ENCODE data around the gene MAP2K1.
"Not testable (repeated sequence)": the region's sequence is repeated elsewhere in the genome, so short reads cannot be mapped to it uniquely, and the experiment has no call there.

MAP2K1 gene

DNA sequence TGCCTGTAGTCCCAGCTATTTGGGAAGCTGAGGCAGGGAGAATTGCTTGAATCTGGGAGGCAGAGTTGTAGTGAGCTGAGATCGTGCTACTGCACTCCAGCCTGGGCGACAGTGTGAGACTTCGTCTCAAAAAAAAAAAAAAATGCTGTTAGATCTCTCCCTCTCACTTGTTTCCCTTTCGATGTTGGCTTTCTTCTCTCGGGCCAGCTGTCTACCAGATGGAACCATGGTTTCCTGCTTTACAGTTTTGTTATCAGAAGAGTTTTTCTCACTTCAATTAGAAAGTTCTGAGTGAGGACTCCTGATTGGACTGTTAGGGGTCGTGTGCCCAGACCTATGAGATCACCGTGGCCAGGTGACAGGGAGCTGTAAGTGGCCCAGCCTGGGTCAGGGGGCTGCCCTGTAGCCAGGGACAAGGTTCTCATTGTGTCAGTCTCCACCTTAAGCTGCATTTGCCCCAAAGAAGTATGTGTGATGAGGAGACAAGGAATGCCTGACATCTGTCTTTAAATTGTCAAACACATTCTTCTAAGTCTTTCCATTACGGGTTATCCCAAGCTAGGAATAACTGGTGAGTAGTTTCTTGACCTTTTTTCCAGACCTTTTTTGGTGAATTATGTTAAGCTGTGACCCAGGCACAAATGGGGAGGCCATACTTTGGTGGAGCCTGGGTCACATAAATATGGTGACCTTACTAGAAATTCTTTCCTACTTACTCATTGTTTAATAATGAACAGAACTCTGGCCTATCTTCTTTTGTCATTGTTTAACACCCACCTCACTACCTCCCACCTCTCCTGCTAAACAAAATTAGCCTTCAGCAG, 85.7 kb downstream of the MAP2K1 start:
- no peak for DNase-seq

DNA sequence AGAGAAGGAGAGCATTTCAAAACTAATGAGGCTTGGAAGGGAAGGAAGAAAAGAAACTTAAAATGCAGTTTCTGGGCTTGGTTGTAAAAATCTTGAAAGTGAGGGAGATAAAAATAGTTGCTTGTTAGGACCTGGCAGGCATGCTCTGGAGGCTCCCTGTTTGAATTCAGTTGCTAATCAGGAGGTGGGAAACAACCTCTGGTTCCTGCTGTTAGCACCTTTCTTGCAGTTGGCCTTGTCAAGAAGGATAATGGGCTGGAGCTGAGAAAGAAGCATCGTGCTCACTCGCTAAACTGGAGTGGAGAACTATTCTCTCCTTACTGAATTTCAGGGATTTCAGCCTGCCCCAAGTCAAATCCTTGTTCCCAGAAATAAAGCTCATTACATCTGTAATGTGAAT, 87.4 kb downstream of the MAP2K1 start:
- peak in 4 of 56 donors; percentile 6 to 33 (median 13) for DNase-seq

DNA sequence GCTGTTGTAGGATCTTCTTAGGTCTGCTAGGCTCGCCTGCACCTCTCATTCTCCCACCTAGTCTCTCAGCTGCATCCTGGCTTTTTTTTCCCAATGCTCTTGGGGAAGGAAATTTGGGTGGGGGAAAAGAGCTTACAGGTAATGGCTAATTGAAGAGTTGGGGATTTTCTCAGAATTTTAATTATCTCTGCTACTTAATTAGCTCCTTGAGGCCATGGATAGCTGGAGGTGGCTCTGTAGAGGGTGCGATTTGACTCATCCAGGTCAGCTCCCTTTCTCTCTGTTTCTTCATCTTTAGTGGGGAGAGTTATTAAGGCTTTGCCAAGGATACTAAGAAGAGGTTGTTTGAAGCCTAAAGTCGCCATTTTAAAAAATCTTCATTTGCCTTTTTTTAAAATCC, 88.3 kb downstream of the MAP2K1 start:
- no peak for DNase-seq

DNA sequence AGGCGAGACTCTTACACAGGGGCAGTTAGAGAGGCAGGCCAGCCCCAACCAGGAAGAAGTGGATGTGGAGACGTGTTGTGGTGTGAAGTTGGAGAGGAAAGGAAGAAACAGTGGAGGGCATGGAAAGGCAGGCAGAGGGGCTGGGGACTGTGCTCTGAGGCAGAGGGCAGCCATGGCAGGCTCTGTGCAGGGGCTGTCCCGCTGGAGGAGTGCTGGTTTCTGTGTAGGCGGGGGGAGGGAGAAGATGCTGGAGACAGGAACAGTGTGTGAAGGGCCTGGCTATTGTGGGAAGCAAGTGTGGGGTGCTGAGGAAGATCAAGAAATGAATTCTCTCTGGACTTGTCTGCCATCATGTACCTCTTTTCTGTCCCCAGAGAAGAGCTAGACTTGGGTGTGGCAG, 89.8 kb downstream of the MAP2K1 start:
- peak in 1 of 56 donors; percentile 3 for DNase-seq

DNA sequence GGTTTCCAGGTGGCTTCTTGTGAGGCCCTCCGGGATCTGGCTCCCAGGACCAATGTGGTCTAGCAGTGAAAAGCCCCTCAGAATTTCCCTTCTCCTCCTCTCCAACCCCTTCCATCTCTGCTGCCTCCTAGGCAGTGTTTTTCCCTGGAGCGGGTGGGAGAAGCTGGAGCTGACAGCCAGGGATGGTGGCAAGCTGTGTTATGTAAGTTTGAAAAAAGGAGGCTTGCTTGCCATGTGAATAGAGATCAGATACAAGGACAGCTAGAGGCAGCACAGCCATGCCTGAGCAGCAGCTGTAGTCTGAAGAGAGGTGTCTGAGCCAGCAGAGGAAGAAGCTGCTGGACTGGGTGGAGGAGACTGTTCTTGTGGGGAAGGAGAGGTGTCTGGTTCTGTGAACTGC, 90.3 kb downstream of the MAP2K1 start:
- DNase-seq = peak in 30 of 56 donors; percentile 9 to 68 (median 38)

DNA sequence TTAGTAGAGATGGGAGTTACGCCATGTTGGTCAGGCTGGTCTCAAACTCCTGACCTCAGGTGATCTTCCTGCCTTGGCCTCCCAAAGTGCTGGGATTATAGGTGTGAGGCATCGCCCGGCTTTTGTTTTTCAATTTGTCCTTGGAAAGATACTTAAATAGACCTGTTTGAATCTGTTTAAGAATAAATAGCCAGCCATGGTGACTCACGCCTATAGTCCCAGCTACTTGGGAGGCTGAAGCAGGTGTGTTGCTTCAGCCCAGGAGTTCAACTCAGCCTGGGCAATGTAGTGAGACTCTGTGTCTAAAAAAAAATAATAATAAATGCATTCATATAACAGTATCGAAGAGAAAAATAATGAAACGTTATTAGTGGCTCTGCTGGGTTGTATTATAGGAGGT, 93.6 kb downstream of the MAP2K1 start:
- DNase-seq = no peak

DNA sequence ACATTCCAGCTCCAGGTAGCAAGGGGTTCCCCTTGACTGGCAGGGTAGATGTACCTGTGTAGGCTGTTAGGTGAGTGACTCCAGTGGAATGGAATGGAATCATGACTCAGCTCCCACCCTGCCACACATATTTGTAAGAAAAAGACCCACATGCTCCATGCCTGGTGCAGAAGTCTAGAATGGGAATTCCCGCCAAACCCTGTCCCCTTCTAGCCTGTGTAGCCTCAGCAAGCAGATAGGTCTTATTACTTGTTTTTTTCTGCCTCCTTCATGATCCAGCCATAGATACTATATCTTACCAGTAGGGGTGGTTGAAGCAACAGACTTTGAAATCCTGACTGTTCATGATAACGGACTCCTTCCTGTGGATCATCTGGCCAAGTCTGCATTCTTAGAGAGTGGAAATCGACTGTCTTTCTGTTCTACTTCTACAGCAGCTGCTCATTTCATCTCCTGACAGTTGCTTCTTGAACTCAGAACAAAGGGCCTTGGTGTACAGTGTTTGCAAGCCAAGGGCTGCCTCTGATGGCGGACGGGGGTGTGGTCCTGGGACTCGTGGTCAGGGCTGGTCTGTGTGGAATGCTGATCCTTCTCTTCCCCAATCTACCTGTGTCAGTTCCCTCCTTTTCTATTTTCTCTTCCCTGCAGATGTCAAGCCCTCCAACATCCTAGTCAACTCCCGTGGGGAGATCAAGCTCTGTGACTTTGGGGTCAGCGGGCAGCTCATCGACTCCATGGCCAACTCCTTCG, 94.6 kb downstream of the MAP2K1 start:
- no peak for DNase-seq

DNA sequence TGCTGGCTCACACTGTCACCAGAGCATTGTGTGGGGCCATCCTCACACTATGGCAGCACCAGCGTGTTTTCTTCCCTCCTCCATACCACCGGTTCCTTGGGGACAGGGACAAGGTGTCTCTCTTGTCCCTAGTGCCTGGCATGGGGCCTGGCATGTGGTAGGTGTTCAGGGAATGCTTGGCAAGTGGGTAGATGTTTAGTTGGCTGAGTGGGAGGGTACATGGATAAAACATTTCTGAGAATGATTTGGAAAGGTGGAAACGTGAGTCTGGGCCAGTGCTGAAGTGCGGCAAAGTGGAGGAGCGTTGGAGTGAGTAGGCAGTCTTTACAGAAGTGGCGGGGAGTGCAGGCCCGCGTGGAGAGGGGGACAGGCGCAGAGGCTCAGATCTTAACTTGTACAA, 95.8 kb downstream of the MAP2K1 start:
- no peak for DNase-seq

DNA sequence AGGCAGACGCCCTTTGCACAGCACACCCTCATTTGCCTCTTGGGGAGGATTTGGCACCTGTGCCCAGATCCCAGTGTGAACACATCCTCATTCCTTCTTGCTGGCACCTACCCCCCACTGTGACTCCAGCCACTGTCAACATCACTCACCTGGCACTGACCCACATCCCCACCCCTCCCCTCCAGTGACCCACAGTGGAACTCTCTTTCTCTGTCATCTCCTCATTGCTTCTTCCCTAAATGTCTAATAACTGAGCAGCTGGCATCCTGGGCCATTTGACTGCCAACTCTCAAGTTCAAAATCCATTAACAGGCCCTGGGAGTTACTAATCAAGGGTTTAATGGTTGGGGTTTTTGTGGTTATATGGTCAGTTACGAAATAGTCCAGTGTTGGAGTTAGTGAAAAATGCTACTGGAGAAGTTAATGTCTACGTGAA, 96.4 kb downstream of the MAP2K1 start:
- DNase-seq = no peak

DNA sequence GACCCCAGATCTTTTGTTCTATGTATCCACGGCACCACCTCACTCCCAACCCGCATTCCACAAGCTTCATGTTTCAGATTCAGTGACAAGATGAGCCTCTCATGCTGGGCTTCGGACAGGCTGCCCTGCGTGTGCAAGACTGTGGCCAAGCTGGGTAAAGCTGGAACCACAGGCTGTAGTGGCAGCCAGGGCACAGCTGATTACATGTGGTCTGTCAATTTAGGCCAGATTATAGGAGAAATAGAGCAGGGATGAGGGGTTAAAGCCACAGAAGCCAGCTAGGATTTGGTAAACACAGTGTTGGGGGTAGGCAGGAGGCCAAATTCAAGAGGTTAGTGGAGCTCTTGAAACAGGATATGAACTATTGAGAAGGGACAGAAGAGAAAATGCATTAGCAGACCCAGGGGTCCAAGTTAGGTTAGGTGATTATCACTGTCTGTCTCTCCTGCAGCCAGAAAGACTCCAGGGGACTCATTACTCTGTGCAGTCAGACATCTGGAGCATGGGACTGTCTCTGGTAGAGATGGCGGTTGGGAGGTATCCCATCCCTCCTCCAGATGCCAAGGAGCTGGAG, 97.9 kb downstream of the MAP2K1 start:
- DNase-seq = no peak

DNA sequence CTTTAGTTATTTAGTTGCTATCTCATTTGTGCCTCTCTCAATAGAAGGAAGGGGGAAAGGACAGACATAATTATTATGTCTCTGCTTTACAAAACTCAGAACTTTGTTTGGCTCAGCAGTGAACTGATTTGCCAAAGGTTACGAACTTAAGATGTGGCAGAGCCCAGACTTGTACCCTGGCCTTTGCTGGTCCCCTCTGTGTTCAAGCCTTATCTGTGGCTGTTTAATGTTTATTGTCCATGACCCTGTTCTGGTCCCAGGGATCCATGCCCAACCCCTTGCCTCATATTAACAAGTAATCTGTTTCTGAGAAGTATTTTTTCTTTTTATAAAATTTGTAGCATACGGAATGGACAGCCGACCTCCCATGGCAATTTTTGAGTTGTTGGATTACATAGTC, 100.2 kb downstream of the MAP2K1 start:
- DNase-seq = no peak

DNA sequence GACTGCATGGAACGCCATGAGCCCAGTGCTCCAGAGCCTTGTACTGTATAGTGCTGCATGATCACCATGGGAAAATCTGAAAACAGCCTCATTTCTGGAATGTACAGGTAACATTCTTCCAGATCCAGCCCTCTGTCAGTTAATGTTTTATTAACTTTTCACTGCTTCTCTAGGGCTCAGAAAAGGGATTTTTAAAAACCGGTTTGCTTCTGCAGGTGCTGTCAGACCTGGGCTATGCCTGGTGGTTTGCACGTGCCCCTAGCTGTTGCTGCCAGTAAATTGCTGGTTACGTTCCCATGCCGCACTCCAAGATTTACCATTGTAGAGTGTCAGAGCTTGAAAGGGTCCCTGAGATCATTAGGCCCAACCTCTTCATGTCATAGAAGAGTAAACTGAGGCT, 101.8 kb downstream of the MAP2K1 start:
- no peak for DNase-seq

DNA sequence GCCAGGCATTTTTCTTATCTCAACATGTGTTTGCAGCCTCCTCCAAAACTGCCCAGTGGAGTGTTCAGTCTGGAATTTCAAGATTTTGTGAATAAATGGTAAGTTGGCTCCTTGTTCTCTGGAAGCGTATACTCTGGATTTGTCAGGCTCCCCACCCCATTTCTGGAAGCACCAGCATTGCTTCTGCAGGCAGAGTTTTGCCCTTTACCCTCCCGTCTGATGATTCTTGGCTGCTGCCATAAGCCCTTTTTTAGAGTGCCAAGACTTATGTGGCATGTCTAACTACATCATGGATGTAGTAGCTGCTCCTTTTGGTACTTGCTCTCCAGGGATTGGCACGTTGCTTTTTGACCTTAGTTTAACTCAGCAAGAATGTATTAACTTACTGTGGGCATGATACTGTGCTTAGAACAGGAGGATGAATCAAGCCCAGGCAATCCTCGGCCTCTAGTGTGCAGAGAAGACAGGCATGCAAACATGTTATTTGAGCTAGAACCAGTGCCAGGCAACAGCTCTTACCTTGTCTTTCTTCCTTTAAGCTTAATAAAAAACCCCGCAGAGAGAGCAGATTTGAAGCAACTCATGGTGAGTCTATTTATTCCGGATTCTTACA, 102.6 kb downstream of the MAP2K1 start:
- no peak for DNase-seq

DNA sequence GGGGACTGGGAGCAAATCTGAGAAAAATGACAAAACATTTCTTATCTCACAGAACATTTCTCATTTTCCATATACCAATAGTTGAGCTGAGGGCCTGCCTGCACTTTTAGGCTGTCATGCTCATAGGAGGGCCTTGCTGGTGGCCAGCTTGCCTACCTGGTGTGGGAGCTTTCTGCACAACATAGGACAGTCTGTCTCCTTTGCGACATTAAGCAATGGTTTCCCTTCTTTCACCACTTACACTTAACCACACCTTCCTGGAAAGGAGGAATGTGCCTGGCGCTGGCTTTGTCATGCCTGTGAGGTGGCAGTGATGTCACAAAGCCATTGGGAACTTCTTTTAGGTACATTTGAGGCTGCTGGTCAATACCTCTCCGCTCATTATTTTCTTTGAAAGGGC, 105.1 kb downstream of the MAP2K1 start:
- no peak for DNase-seq

DNA sequence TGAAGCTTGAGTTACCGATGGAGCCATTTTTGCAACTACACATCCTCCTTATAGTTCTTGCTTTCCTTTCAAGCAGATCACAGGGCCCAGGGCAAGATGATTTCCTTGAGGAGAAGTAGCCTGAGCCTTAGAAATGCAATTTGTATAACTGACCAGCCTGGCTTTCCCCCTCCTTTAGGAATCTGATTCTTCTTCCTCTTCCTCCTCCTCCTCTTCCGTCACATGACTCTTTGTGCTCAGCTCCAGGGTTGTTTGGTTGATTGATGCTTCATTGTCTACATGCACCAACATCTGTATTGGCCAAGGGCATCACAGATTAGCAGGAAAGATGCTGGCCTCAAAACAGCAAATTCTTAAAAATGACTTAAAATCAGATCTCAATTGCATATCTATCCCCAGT, 107.5 kb downstream of the MAP2K1 start:
- no peak for DNase-seq

DNA sequence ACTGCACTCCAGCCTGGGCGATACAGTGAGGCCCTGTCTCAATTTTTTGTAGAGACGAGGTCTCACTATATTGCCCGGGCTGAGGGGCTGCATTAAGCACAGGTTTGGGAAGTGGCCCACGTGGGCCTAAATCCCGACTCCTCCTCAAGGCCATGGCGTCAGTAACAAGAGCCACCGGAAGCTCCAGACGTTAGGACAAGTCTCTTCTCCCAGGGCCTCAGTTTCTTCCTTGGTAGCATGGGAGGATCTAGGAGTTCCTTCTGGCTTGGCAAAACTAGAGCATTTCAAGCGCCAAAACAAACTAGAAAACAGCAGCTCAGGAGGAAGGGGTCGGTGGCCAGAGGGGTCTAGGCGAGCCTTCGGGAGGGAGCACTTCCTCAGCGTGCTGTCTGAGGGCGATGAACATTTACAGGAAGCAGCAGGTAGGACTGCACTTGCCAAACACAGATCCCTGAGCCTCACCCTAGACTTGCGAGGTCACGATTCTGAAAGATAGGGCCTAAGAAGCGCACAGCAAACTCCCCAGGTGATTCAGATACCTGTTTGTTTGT, 110.3 kb downstream of the MAP2K1 start:
- DNase-seq = no peak

DNA sequence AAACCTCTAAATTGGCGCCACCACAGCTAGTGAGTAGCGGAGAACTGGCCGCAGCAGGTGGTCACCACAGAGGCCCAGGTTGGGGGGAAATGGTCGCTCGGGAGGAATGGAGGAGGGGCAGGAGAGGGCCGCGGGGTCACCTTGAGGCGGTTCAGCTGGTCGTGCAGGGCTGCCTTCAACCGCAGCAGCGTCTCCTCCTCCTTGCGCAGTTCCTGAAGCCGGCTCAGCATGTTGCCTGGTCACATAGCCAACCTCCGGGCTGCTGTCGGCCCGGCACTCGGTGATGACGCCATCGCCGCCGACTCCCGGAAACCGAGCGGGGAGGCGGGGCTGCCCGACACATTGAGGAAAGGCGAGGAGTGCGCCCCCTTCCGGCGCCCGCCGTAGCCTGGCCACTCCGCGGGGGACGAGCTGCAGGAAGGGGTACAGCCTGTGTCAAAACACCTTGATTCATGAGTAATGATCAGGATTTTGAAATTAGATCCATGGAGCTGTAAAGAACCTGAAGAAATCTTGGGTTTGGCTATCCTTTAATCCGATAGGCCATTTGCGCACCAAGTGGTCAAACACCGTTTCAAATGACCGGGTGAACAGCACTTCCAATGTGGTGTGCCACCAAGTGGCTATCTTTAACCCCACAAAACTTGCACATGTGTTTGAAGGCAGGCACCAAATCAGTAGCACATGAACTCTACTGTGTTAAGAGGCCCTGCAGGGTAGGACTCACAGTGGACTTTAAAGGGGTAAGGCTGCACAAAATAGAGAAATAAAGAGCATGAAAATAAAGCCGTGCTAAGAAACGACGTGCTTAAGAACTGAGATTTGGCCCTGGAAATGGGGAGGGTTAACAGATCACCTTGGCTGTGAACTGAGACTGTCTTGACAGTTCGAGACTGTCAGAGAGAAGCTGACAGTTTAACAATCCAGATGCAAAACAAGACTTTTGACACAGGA, 111.1 kb downstream of the MAP2K1 start, which contains the start of gene SNAPC5:
Gene SNAPC5, minus strand, starts transcription at position 261 of the 954 bp plus-strand sequence. Its CDS starts 31 bp downstream, at position 230.
- DNase-seq = peak; percentile 5 to 98 (median 87)

DNA sequence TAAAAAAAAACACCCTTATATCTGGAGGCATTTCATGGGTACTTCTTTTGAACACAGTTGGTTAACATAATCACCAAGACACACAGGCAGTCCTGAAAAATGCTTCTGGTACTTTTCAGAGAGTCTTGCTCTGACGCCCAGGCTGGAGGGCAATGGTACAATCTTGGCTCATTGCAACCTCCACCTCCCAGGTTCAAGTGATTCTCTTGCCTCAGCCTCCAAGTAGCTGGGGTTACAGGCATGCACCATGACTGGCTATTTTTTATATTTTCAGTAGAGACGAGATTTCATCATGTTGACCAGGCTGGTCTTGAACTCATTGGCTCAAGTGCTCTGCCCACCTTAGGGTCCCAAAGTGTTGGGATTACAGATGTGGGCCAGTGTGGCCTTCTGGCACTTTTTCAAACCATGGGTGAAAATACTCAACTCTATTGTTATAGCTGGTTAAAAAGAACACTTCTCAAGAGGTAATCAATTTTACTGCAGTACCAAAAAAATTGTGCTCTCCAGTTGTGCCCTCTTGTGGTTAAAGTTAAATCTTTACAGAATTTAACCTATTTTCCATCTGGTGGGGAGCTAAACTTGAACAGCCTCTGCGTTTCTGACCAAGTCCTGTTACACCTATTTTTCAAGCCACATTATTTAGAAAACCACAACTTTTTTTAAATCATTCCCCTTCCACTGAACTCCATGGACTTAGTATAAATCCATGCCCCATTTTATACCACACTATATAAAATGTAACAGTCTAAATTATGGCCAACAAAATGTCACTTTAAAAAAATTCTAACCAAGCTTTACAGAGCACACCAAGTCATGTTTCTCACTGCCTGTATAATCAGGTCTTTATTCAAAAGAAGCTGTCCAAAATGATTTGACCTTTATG, 112.0 kb downstream of the MAP2K1 start:
- DNase-seq = no peak

DNA sequence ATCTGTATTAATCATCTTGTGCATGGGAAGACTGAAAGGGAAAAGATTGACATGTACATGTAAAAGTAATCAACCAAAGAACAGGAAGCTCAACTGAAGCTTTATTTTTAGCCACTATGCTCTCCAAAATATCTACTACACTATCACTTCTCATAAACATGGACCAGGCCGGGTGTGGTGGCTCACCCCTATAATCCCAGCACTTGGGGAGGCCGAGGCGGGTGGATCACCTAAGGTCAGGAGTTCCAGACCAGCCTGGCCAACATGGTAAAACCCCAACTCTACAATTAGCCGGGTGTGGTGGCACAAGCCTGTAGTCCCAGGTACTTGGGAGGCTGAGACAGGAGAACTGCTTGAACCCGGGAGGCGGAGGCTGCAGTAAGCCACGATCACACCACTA, 113.6 kb downstream of the MAP2K1 start:
- not testable (repeated sequence) for DNase-seq
